Skin epidermis (tissue), 12 donors: Measurements from ENCODE around the gene RGS17.
"Not testable (repeated sequence)": the region's sequence is repeated elsewhere in the genome, so short reads cannot be mapped to it uniquely, and the experiment has no call there.

Experiments used
- H3K27ac ChIP-seq, 21 experiments: fragments of 200-600 bp; sonication (generic) in 11 of 21; one replicate each; pipeline ENCODE4 v1.5.0; 2020; ENCODE audit warnings: mild to moderate bottlenecking in 3 of 21, inconsistent platforms in 2 of 21, moderate library complexity in 2 of 21
- H3K4me3 ChIP-seq, 7 experiments: fragments of 200-600 bp; sonication (generic) in 2 of 7; one replicate each; pipeline ENCODE4 v1.5.0; 2020; ENCODE audit warnings: inconsistent platforms in 2 of 7, mild to moderate bottlenecking in 2 of 7, moderate library complexity in 1 of 7

RGS17 gene

DNA sequence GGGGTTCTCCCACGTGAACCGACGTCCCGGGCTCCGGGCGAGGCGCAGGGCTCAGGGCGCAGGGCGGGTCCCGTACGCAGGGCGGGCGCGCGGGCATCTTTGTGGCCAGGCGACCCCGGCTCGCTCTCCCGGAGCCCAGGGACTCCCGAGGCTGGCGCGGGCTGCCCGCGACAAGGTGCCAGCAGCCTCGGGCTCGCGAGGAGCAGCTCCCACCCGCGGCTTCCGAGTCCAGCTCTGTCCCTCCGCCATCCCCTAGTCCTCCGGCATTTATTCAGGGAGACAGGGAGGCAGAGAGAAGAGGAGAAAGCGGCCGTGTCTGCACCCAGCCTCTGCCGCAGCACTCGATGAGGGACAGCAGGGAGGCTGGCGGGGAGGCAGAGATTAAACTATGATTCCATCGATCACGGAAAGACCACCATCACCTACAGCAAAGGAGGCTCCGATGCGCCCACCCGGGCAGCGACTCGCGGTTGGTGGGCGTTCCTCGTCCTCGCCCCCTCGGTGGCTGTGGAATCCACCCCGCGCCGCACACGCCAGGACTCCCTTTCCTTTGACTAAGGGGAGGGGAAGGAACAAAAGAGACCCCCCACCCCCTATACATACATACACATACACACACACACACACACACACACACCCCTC lies 1.1 kb downstream of the RGS17 start:
- H3K27ac ChIP-seq, result peak overlapping the region in 1 of 21 experiments; percentile 46
- peak overlapping the region; percentile 27 to 59 (median 52) for H3K4me3 ChIP-seq

DNA sequence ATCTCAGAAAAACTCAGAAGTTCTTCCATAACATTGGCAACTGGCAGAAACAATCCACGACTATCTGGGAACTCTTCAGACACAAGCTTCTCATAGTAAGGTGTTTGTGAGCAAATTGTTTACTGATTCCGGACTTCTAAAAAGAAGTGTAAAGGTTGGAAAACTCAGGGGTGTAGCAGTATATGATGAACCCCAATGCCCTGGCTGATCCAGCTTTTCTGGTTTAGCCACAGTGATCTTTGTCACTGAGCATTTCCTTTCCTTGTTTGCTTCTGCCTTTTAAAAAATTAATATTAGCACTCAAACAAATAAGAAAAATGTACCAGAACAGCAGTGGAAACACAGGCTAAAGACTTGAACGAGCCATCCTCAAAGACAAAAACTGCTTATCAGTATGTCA lies 4.9 kb downstream of the RGS17 start:
- Histone ChIP-seq H3K4me3 (no peak overlapping the region), H3K27ac (no peak overlapping the region)

DNA sequence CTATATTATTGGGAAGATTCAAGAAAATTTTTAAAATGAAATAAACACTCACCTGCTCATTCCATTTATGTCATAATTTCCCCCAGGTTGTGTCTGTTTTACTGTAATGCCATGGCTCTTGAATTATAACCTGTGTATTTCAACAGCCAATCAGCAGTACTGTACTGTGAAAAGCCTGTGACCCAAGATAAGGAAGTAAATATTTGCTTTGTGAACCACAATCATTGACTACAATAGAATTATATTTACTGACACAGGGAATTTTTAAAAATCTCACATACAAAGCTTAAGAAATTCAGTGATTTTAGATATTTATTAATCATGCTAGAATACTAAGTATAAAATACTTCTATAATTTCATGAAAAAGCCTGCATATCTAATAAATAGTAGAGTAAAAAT lies 6.0 kb downstream of the RGS17 start:
- Histone ChIP-seq H3K27ac (no peak overlapping the region), H3K4me3 (no peak overlapping the region)

DNA sequence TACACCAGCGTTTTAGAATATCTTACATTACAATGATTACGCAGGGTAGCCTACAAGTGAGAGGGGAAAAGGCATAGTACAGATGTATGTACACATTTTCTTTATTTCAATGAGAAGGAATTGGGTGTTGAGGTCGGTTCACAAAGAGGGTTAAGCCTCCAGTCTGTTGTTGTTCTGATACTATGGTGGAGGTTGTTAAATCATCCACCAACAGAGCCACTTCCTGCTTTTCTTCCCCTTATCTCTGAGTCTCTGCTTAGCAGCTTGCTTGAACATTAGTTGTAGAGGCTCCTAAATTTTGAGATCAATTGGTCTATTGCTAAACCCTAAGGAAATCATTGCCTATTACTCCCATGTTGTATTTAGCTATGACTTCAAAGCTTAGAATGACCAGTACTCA lies 7.3 kb downstream of the RGS17 start:
- Histone ChIP-seq H3K4me3 (no peak overlapping the region), H3K27ac (no peak overlapping the region)

DNA sequence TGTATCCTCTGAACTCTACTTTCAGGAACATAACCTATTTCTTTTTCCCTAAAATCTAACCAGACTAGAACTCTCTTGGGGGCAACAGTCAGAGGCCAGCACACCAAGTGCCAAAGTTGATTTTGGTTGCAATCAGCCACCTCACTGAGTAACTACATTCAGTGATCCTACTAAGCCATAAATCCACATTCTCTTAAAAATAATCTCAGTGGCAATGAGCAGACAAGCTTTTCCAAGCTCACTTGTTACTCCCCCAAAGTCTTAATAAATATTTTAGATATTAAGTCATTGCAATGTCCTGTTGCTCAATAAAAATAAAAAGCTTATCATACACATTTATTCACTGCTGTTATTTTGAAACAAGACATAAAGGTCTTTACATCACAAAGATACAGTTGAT lies 9.8 kb downstream of the RGS17 start:
- Histone ChIP-seq H3K27ac (no peak overlapping the region), H3K4me3 (no peak overlapping the region)

DNA sequence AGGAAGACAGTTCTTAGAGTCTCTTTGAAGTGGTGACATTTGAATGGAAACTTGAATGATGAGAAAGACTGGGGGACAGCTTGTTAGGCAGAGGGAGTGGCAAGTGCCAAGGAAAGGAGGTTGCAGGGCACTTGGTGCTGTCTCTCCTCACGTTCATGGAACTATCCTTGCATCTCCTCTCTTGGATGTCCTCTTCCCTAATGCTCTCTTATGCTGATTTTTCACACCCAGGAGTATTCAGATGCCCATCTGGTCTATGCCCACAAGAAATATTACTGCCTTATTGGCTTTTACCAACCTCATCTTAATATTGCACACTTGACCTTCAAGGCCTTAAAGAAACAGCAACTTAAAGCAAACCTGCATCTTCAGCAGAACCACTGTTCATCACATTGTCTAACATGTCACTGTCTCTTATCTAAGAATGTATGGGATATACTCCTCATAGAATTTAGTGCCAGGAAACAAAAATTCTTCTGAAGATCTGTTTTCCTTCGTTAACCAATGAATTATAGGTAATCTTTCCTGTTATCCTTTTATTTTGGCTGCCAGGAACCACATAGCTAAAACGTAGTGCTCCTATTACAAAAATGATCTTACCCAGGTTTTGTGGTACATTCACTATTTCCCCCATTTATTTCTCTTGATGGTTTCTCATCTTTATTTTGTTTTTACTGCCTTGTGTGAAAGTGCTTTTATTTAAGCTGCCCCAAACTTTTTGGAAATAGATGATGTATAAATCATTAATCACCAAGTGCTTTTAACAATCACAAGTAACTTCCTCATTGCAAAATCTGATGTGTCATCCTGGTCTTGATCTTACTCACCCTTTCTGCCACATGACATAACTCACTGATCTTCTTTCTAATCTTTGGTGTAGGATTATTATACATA lies 12.8 kb downstream of the RGS17 start:
- H3K4me3 ChIP-seq, result no peak overlapping the region
- no peak overlapping the region for H3K27ac ChIP-seq

DNA sequence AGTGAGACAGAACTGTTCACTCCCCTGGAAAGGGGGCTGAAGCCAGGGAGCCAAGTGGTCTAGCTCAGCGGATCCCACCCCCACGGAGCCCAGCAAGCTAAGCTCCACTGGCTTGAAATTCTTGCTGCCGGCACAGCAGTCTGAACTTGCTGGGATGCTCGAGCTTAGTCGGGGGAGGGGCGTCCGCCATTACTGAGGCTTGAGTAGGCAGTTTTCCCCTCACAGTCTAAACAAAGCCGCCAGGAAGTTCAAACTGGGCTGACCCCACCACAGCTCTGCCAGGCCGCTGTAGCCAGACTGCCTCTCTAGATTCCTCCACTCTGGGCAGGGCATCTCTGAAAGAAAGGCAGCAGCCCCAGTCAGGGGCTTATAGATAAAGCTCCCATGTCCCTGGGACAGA lies 20.0 kb downstream of the RGS17 start:
- not testable (repeated sequence) for H3K4me3 ChIP-seq, H3K27ac ChIP-seq

DNA sequence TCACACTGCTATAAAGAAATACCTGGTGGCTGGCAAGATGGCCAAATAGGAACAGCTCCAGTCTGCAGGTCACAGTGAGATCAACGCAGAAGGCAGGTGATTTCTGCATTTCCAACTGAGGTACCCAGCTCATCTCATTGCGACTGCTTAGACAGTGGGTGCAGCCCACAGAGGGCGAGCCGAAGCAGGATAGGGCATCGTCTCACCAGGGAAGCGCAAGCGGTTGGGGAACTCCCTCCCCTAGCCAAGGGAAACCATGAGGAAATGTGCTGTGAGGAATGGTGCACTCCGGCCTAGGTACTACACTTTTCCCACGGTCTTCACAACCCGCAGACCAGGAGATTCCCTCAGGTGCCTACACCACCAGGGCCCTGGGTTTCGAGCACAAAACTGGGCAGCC lies 20.5 kb downstream of the RGS17 start:
- not testable (repeated sequence) for H3K4me3 ChIP-seq, H3K27ac ChIP-seq

DNA sequence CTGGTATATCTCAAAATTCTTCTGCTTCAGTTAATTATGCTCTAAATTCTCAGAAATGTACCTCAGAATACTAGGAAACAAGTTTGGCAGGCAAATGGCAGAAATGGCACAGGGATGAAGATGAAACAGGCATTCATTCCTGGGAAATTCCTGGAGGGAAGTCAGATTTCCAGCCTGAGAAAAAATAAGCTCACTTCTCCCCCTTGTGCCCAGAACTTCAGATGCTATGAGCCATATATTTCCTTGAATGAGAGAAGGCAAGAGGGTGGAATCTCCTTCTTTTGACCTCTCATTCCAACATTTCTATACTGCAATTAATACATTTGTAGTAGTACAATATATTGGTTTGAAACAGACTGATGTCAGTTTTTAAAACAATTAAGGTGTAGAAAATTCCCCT lies 22.8 kb downstream of the RGS17 start:
- Histone ChIP-seq H3K4me3 (no peak overlapping the region), H3K27ac (no peak overlapping the region)

DNA sequence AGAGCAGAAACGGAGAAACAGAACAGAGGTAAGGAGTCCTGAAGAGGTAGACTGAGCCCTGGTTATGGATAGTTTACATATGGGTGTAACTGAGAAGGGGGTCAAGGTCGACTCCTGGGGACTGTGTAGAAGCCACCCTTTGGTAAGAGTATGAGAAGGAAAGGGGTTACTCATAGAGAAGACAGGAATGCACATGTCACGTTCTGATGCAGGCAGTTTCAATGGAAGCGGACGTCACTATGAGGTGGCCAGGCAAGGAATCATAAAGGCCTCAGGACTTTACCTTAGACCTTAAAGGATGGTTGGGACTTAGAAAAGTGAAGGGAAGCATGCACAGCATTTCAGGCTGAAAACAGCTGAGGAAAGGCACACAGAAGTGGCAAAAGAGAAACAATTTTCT lies 25.1 kb downstream of the RGS17 start:
- Histone ChIP-seq H3K27ac (no peak overlapping the region), H3K4me3 (no peak overlapping the region)

DNA sequence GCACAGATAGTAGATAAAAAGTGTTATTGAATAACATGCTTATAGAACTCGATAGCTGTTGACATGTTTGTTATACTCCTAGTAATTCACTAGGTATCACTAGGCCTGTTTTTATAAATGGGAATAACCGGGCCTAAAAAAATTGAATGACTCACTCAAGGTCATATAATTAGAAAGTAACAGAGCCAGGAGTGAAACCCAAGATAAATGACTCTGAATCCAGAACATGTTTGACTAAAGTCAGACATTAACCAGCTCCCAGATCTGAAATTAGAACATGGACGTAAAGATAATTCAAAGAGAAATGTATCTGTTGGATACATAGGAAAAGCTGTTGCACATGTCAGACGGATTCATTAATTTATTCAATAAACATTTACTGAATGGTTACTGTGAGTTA lies 26.9 kb downstream of the RGS17 start:
- H3K4me3 ChIP-seq, result no peak overlapping the region
- no peak overlapping the region for H3K27ac ChIP-seq

DNA sequence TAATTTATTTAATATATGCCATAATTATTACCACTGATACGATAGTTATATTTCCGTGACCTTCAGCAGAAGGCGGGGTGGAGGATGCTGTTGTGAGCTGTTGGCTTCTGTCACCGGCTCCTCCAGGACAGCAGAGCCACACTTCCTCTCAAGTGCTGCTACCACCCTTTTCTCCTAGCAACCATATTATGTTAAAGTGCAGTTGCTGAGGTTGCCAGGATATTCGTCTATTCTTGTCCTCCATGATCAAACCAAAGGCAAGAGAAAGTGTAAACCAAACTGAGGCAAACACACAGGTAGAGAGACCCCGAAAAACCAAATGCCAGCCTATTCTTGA lies 27.8 kb downstream of the RGS17 start:
- no peak overlapping the region for H3K27ac ChIP-seq
- H3K4me3 ChIP-seq, result no peak overlapping the region

DNA sequence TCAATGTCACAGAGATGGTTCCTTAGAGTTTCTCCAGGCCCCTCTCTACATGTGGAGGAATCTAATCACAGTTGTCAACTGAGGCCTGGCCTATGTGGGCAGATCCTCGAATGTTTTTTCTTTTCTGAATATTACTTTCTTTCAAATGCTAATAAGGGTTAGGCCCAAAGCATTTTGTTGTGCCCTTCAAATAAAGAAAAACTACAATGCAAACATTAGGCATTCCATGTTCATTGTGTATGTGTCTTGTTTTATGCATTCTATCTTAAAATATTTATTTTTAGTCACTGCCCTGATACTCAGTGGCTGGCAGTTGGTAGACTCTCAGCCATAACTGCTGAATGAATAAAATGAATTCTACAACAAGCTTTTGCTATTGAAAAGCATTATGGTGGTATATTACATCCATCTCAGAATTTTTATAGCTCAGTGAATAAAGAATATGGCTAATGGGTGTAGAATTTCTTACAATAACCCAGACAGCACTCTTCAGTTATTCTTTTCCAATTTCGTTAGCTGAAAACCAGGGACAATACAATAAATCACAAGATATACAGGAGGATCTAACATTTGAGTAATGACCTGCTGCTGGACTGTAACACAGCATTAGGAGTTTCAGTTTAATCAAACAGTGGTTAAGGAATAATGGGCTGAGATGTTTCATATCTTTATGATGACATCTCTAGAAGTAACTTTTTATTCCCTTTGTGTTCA lies 28.3 kb downstream of the RGS17 start:
- Histone ChIP-seq H3K27ac (no peak overlapping the region), H3K4me3 (no peak overlapping the region)

DNA sequence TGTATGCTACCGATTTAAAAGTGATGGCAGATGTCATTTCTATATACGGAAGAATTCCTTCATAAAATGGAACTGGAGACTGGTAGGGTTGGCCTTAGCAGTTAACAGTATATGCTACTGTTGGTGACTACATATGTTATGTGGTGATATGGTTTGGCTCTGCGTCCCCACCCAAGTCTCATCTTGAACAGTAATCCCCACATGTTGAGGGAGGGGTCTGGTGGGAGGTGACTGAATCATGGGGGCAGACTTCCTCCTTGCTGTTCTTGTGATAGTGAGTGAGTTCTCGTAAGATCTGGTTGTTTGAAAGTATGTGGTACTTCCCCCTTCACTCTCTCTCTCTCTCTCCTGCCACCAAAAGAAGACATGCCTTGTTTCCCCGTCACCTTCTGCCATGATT lies 29.6 kb downstream of the RGS17 start:
- Histone ChIP-seq H3K27ac (no peak overlapping the region), H3K4me3 (no peak overlapping the region)

DNA sequence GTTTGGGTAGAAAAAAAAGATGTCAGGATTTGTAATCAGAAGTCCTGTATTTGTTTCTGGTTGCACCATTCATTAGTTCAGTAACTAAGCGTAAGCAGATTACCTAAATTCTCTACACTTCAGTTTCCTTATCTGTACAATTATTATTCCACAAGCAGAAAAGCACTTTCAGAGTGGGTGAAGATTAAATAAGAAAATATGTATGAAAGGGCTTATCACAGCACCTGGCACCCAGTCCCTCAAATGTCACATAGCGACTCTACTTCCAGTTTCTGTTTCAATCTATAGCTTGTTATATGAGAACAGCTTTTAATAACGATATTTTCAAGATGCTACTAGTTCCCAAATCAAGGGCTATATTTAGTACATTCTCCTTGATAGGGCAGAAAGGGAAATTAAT lies 31.4 kb downstream of the RGS17 start:
- H3K27ac ChIP-seq, result no peak overlapping the region
- H3K4me3 ChIP-seq, result no peak overlapping the region

DNA sequence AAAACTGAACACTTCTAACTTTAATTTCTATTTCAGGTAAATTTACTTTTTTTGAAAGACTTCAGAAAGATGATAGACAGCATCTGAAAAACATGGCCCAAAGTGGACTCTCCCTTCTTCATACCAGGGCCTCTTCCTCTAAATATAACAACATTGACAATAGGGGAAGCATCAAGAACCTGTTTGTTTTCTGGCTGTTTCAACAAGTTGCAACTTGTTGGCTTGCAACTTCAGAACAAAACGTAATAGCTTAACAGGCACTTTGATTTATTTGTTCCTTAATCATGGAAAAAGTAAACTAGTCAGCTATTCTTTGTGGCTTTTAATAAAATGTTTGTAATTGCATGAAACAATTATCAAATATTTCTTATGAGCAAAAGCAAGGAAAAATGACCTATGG lies 34.3 kb downstream of the RGS17 start:
- Histone ChIP-seq H3K27ac (no peak overlapping the region), H3K4me3 (no peak overlapping the region)

DNA sequence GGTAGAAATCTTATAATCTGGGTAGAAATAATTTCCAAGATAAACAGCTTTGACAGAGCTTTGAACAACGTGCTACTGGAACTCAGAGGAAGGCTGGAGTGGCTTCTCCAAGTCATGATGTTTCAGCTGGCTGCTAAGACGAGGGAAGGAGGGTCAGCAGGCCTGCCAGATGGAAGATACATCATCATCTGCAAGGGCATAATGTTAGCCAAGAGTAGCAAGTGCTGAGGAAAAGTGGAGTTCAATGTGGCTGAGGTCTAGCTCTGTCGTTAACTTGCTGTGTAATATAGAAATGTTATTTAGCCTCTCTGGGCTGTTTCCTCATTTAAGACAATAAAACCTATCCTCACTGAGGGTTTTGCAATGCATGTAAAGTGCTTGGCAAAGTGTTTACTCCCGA lies 35.1 kb downstream of the RGS17 start:
- Histone ChIP-seq H3K27ac (no peak overlapping the region), H3K4me3 (no peak overlapping the region)

DNA sequence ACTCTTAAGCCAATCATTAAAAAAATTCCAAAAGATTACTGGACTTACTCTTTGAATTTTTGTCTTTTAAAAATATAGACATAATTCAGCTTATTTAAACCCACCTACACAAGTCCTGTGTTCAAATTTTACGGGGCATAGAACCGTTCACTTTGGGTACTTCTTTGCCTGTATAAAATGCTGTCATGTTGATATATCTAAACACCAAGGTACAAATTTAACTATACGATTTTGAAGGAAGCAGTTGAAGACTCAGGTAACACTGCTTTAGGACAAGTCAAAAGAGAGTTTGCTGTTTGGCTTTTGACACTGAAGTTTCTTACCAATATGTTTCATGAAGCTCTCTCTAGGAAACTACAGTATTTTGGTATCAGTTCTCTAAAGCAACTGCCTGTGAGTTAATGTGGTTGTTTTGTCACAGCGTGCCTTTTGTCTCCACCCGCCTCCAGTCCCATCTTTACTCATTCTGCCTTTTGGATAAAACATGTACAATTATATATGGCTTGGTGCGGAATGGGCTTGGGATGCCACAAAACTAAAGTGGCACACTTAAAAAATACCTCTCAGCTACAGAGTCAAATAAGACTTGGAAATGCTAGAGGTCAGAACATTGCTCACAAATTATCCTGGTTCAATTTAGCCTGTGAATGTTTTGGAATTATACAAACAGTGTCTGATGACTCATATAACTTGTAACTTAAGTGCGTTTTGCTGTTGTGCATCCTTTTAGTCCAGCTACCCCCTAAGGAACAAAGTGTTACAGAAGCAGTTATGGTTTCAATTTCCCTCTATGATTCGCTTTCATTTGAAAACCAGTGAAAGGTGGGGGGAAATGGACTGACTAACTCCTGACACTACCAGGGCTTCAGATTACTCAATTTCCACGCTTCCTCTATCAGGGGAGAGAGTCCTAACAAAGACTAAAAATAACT lies 38.7 kb downstream of the RGS17 start:
- peak overlapping the region in 3 of 21 experiments; percentile 29 to 37 (median 30) for H3K27ac ChIP-seq
- no peak overlapping the region for H3K4me3 ChIP-seq

DNA sequence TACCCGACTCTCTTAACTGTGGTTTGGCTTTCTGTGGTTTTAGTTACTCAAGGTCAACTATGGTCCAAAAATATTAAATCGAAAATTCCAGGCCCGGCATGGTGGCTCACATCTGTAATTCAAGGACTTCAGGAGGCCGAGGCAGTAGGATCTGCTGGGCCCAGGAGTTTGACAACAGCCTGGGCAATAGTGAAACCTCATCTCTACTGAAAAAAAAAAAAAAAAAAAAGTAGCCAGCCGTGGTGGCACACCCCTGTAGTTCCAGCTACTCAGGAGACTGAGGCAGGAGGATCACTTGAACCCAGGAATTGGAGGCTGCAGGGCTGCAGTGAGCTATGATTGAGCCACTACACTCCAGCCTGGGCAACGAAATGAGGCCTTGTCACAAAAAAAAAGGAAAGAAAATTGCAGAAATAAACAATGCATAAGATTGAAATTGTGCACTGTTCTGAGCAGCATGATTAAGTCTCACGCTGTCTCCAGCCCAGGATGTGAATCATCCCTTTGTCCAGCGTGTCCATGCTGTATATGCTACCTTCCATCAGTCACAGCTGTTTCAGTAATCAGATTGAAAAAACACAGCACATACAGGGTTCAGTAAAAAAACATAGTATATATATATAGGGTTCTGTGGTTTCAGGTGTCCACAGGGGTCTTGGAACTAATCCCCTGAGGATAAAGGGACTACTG lies 40.7 kb downstream of the RGS17 start:
- Histone ChIP-seq H3K27ac (peak overlapping the region in 4 of 21 experiments; percentile 2 to 61 (median 31)), H3K4me3 (no peak overlapping the region)
